A549 (cell line): ENCODE data around the gene SBF2. TPM values are rescaled to one million over a fixed set of nuclear protein-coding genes. Genes with fewer than 3 reads are reported as not detected.

Experiments used
- ATAC-seq, 2 experiments: fragments of 200-7000 bp in 1 of 2; fragments of >200 bp in 1 of 2; cut with Nextera tagmentation in 1 of 2; cut with Tn5 transposase in 1 of 2; 3 replicates each; pipeline versions ENCODE4 v1.8.0 to v1.9.1; 2018 to 2020; ENCODE audit warnings: mild to moderate bottlenecking in 1 of 2, moderate library complexity in 1 of 2
- CTCF ChIA-PET: fragments of 300-600 bp; sonication (Branson Sonifier 250); formaldehyde crosslinking; extraction: SDS; loops from one replicate; lab custom pipeline; 2021; ENCODE audit warnings: antibody characterized with exemption, inconsistent platforms; lab: Yijun Ruan, JAX
- POLR2A ChIA-PET: fragments of 350-600 bp; formaldehyde crosslinking; extraction: SDS; loops from one replicate; lab custom pipeline; 2021; ENCODE audit warnings: antibody characterized with exemption, inconsistent platforms; lab: Yijun Ruan, JAX
- DNase-seq, 2 experiments: peaks; one replicate each; pipeline versions ENCODE4 v3.0.0 to v3.0.0-alpha.2; 2011 to 2016; ENCODE audit warnings: low read depth in 1 of 2, low spot score in 1 of 2
- FAIRE-seq: peaks from 2 replicates; lab custom pipeline; 2011; peaks lifted over from hg19 to GRCh38; lab: Jason Lieb, UNC
- H3K27ac ChIP-seq, 2 experiments: fragments of >200 bp; sonication (Bioruptor Twin); formaldehyde crosslinking; 3 replicates each; pipeline ENCODE4 v1.5.1; 2016 to 2017
- H3K4me1 ChIP-seq: fragments of >200 bp; sonication (Bioruptor Twin); formaldehyde crosslinking; 3 replicates; pipeline ENCODE4 v1.6.1; 2016
- H3K4me2 ChIP-seq: fragments of >200 bp; sonication (Bioruptor Twin); formaldehyde crosslinking; 3 replicates; pipeline ENCODE4 v1.6.1; 2016
- H3K4me3 ChIP-seq: fragments of >200 bp; sonication (Bioruptor Twin); formaldehyde crosslinking; 3 replicates; pipeline ENCODE4 v1.5.1; 2016
- H3K9me3 ChIP-seq: fragments of >200 bp; sonication (Bioruptor Twin); formaldehyde crosslinking; 3 replicates; pipeline ENCODE4 v1.6.1; 2016
- CBX2 ChIP-seq: fragments of 200-600 bp; sonication (generic); IDR thresholded peaks from 2 replicates; pipeline ENCODE4 v1.6.1; 2016; ENCODE audit warnings: low read depth, mild to moderate bottlenecking, borderline replicate concordance
- CEBPB ChIP-seq, 2 experiments: fragments of >200 bp in 1 of 2; sonication (Bioruptor Twin) in 1 of 2; formaldehyde crosslinking in 1 of 2; IDR thresholded peaks; 2 replicates each; pipeline ENCODE4 v1.6.1; 2012 to 2016
- EHF ChIP-seq: fragments of 250-450 bp; sonication (Bioruptor Pico); IDR thresholded peaks from 2 replicates; pipeline ENCODE4 v1.5.0; 2020; ENCODE audit warnings: mild to moderate bottlenecking
- EHMT2 ChIP-seq: fragments of 200-600 bp; sonication (generic); IDR thresholded peaks from 2 replicates; pipeline ENCODE4 v1.6.1; 2016; ENCODE audit warnings: antibody characterized with exemption, low read depth, mild to moderate bottlenecking, moderate library complexity
- EP300 ChIP-seq, 2 experiments: fragments of >200 bp; sonication (Bioruptor Twin); formaldehyde crosslinking; IDR thresholded peaks; 2 replicates in 1 of 2; 3 replicates in 1 of 2; pipeline ENCODE4 v1.6.1; 2016 to 2017
- HOXB13 ChIP-seq: fragments of 250-450 bp; sonication (Bioruptor Pico); IDR thresholded peaks from 2 replicates; pipeline ENCODE4 v1.5.0; 2020; ENCODE audit warnings: low read depth, mild to moderate bottlenecking, moderate library complexity
- JUN ChIP-seq, 2 experiments: fragments of >200 bp; sonication (Bioruptor Twin); formaldehyde crosslinking; IDR thresholded peaks; 2 replicates in 1 of 2; 3 replicates in 1 of 2; pipeline ENCODE4 v1.6.1; 2016 to 2017
- KDM1A ChIP-seq: fragments of 200-600 bp; sonication (generic); IDR thresholded peaks from 2 replicates; pipeline ENCODE4 v1.6.1; 2016; ENCODE audit warnings: low read depth, mild to moderate bottlenecking
- NPAS2 ChIP-seq: fragments of 250-450 bp; sonication (Bioruptor Pico); IDR thresholded peaks from 2 replicates; pipeline ENCODE4 v1.8.0; 2022; ENCODE audit warnings: mild to moderate bottlenecking, moderate library complexity, borderline replicate concordance
- PHF8 ChIP-seq: fragments of 200-600 bp; sonication (generic); IDR thresholded peaks from 2 replicates; pipeline ENCODE4 v1.6.1; 2016; ENCODE audit warnings: low read depth, mild to moderate bottlenecking, antibody characterized with exemption, moderate library complexity, borderline replicate concordance
- RCOR1 ChIP-seq: fragments of 150-350 bp; IDR thresholded peaks from 2 replicates; pipeline ENCODE4 v1.6.1; 2014; ENCODE audit warnings: antibody characterized with exemption, low read length, low read depth
- ZFP36 ChIP-seq: fragments of 450-650 bp; IDR thresholded peaks from 2 replicates; pipeline ENCODE4 v1.6.1; 2014; ENCODE audit warnings: borderline replicate concordance; ENCODE audit not compliant: partially characterized antibody
- ZSCAN20 ChIP-seq: fragments of 250-450 bp; sonication (Bioruptor Pico); IDR thresholded peaks from 2 replicates; pipeline ENCODE4 v1.8.0; 2022; ENCODE audit warnings: mild to moderate bottlenecking, moderate library complexity
- WGBS: methylation state at CpG from one replicate; pipeline ENCODE4 v1.1.6; 2017; ENCODE audit errors: missing lambda C conversion rate; 5-methylcytosine and 5-hydroxymethylcytosine counted together
- polyA plus RNA-seq, 4 experiments: library from polyadenylated mRNA; depleted of rRNA in 3 of 4; stranded (reverse); fragments of >200 nt; fragmentation: RNase III in 1 of 4; extraction: RNeasy Plus Mini Kit Qiagen cat#74134 plus additional on column Dnase treatment in 1 of 4; gene quantifications; 2 replicates in 3 of 4; 3 replicates in 1 of 4; pipeline ENCODE4 v1.2.3, GENCODE V29; 2011 to 2017
- TF ChIP-seq, protein P1 (sequence below): IDR thresholded peaks from 2 replicates; pipeline ENCODE4 v1.6.1; 2012; ENCODE audit warnings: low read depth, borderline replicate concordance
- TF ChIP-seq, protein P2 (sequence below): fragments of >200 bp; sonication (Bioruptor Twin); formaldehyde crosslinking; IDR thresholded peaks from 3 replicates; pipeline ENCODE4 v1.6.1; 2016
- TF ChIP-seq, protein P3 (sequence below): fragments of 250-450 bp; sonication (Bioruptor Pico); IDR thresholded peaks from 2 replicates; pipeline ENCODE4 v1.5.0; 2021; ENCODE audit warnings: mild to moderate bottlenecking, moderate library complexity, borderline replicate concordance
- TF ChIP-seq, protein P4 (sequence below): fragments of 200-600 bp; sonication (generic); IDR thresholded peaks from 2 replicates; pipeline ENCODE4 v1.6.1; 2016; ENCODE audit warnings: antibody characterized with exemption, mild to moderate bottlenecking, moderate library complexity
- TF ChIP-seq, protein P5 (sequence below): IDR thresholded peaks from 2 replicates; pipeline ENCODE4 v1.6.1; 2012

The SBF2 gene
- polyA plus RNA-seq, 2 of the 4 experiments (the other 2 are of a cell fraction) = 11.1 to 49.6 TPM

DNA sequence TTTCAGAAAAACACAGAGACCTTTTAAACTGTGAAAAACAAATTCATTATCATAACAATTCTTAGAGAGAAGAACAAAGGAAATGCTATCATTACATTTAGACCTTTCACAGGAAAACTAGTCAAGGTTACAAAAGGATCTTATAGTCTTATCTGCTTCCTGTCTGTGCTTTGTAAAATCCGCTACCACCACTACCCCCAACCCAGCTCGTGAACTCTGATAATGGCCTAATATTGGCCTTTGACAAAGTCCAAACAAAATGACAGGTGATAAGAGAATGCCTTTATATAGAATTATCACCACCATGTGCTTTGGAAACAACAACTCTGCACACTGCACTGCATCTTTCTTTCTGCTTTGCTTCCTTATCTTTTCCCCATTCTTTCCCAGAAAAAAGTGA, 272.5 kb downstream of the SBF2 start:
- Histone ChIP-seq H3K9me3 (no peaks in the 10 kb centered on the region), H3K4me1 (peaks cover 4% of the 10 kb centered on the region; the same call in 1 of the 3 replicates), H3K27ac (no peak overlapping the region), H3K4me2 (no peak overlapping the region), H3K4me3 (no peak overlapping the region)
- WGBS = 72% methylated on average over 2 of the region's 2 CpGs
- ChIA-PET POLR2A (no interaction called here), CTCF (interaction anchor here (1.0 kb wide), 1 partner anchor 29 kb away, joined by 3 read pairs; no protein-coding TSS in a partner anchor)
- TF ChIP-seq, protein P1, sequence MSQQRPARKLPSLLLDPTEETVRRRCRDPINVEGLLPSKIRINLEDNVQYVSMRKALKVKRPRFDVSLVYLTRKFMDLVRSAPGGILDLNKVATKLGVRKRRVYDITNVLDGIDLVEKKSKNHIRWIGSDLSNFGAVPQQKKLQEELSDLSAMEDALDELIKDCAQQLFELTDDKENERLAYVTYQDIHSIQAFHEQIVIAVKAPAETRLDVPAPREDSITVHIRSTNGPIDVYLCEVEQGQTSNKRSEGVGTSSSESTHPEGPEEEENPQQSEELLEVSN = no peak
- TF ChIP-seq, protein P2, sequence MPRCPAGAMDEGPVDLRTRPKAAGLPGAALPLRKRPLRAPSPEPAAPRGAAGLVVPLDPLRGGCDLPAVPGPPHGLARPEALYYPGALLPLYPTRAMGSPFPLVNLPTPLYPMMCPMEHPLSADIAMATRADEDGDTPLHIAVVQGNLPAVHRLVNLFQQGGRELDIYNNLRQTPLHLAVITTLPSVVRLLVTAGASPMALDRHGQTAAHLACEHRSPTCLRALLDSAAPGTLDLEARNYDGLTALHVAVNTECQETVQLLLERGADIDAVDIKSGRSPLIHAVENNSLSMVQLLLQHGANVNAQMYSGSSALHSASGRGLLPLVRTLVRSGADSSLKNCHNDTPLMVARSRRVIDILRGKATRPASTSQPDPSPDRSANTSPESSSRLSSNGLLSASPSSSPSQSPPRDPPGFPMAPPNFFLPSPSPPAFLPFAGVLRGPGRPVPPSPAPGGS = no peak
- no peak for TF ChIP-seq KDM1A
- TF ChIP-seq EHF (CRISPR knock-in tag) = no peak
- TF ChIP-seq, protein P3, sequence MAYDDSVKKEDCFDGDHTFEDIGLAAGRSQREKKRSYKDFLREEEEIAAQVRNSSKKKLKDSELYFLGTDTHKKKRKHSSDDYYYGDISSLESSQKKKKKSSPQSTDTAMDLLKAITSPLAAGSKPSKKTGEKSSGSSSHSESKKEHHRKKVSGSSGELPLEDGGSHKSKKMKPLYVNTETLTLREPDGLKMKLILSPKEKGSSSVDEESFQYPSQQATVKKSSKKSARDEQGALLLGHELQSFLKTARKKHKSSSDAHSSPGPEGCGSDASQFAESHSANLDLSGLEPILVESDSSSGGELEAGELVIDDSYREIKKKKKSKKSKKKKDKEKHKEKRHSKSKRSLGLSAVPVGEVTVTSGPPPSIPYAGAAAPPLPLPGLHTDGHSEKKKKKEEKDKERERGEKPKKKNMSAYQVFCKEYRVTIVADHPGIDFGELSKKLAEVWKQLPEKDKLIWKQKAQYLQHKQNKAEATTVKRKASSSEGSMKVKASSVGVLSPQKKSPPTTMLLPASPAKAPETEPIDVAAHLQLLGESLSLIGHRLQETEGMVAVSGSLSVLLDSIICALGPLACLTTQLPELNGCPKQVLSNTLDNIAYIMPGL (CRISPR knock-in tag) = no peak
- no peak for TF ChIP-seq ZFP36
- TF ChIP-seq CEBPB (IDR thresholded peaks at IDR 0.05) = no peak
- TF ChIP-seq RCOR1 = no peak
- TF ChIP-seq, protein P4, sequence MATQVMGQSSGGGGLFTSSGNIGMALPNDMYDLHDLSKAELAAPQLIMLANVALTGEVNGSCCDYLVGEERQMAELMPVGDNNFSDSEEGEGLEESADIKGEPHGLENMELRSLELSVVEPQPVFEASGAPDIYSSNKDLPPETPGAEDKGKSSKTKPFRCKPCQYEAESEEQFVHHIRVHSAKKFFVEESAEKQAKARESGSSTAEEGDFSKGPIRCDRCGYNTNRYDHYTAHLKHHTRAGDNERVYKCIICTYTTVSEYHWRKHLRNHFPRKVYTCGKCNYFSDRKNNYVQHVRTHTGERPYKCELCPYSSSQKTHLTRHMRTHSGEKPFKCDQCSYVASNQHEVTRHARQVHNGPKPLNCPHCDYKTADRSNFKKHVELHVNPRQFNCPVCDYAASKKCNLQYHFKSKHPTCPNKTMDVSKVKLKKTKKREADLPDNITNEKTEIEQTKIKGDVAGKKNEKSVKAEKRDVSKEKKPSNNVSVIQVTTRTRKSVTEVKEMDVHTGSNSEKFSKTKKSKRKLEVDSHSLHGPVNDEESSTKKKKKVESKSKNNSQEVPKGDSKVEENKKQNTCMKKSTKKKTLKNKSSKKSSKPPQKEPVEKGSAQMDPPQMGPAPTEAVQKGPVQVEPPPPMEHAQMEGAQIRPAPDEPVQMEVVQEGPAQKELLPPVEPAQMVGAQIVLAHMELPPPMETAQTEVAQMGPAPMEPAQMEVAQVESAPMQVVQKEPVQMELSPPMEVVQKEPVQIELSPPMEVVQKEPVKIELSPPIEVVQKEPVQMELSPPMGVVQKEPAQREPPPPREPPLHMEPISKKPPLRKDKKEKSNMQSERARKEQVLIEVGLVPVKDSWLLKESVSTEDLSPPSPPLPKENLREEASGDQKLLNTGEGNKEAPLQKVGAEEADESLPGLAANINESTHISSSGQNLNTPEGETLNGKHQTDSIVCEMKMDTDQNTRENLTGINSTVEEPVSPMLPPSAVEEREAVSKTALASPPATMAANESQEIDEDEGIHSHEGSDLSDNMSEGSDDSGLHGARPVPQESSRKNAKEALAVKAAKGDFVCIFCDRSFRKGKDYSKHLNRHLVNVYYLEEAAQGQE = no peak
- TF ChIP-seq HOXB13 (CRISPR knock-in tag) = no peak
- TF ChIP-seq, protein P5, sequence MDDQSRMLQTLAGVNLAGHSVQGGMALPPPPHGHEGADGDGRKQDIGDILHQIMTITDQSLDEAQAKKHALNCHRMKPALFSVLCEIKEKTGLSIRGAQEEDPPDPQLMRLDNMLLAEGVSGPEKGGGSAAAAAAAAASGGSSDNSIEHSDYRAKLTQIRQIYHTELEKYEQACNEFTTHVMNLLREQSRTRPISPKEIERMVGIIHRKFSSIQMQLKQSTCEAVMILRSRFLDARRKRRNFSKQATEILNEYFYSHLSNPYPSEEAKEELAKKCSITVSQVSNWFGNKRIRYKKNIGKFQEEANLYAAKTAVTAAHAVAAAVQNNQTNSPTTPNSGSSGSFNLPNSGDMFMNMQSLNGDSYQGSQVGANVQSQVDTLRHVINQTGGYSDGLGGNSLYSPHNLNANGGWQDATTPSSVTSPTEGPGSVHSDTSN = no peak
- TF ChIP-seq JUN (IDR thresholded peaks at IDR 0.05) = no peak
- TF ChIP-seq EP300 (IDR thresholded peaks at IDR 0.05) = no peak
- no peak for TF ChIP-seq EHMT2
- TF ChIP-seq CBX2 = no peak
- TF ChIP-seq PHF8 = no peak
- no peak for TF ChIP-seq NPAS2 (CRISPR knock-in tag)
- TF ChIP-seq ZSCAN20 (CRISPR knock-in tag) = no peak
- no peak for ATAC-seq
- DNase-seq = no peak
- no peak for FAIRE-seq
